Measurements from ENCODE around the gene MEOX1.
"Not testable (repeated sequence)": the region's sequence is repeated elsewhere in the genome, so short reads cannot be mapped to it uniquely, and the experiment has no call there.

The MEOX1 gene

DNA sequence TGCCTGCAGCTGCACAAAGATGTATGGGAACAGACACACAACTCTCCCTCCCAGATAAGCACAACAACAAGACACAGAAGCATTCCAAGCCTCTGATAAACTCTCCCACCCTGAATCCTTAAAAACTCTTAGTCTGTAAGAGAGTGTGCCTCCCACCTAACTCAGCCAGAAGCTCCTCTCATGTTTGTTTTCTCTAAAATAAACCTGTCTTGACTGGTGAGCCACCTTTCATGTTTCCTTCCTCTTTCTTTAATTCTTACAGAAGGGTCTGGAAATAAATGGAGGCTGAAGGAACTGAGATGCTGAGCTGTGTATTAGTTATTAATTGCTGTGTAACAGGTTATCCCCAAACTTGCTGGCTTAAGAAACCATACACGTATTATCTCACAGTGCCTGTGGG, 57.2 kb downstream of the MEOX1 start:
- TF ChIP-seq, protein P1, sequence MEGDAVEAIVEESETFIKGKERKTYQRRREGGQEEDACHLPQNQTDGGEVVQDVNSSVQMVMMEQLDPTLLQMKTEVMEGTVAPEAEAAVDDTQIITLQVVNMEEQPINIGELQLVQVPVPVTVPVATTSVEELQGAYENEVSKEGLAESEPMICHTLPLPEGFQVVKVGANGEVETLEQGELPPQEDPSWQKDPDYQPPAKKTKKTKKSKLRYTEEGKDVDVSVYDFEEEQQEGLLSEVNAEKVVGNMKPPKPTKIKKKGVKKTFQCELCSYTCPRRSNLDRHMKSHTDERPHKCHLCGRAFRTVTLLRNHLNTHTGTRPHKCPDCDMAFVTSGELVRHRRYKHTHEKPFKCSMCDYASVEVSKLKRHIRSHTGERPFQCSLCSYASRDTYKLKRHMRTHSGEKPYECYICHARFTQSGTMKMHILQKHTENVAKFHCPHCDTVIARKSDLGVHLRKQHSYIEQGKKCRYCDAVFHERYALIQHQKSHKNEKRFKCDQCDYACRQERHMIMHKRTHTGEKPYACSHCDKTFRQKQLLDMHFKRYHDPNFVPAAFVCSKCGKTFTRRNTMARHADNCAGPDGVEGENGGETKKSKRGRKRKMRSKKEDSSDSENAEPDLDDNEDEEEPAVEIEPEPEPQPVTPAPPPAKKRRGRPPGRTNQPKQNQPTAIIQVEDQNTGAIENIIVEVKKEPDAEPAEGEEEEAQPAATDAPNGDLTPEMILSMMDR (conservative IDR thresholded peaks at IDR 0.05), result no peak
- no peak overlapping the region for H3K27ac ChIP-seq

DNA sequence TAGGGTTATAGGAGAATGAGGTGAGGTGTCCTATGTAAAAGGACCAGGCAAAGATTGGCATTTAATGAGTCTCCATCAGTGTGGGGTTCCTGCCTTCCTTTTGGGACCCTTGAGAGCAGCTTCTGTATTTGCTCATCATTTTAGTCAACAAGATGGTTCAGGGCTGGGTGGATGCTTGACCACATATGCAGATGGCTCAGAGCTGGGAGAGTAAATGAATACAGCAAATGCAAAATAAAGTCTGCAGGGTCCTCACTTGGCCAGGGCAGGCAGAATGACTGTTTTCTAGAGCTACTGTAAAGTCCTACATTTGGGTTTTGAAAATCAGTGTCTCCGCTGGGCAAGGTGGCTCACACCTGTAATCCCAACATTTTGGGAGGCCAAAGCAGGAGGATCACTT, 58.4 kb downstream of the MEOX1 start:
- TF ChIP-seq, protein P1 (conservative IDR thresholded peaks at IDR 0.05), result no peak
- no peak overlapping the region for H3K27ac ChIP-seq

DNA sequence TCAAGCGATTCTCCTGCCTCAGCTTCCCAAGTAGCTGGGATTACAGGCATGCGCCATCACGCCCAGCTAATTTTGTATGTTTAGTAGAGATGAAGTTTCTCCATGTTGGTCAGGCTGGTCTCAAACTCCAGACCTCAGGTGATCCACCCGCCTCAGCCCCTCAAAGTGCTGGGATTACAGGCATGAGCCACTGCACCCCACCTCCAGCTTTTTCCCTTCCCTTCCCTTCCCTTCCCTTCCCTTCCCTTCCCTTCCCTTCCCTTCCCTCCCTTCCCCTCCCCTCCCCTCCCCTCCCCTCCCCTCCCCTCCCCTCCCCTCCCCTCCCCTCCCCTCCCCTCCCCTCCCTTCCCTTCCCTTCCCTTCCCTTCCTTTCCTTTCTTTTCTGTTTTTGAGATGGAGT, 59.2 kb downstream of the MEOX1 start:
- not testable (repeated sequence) for H3K27ac ChIP-seq

DNA sequence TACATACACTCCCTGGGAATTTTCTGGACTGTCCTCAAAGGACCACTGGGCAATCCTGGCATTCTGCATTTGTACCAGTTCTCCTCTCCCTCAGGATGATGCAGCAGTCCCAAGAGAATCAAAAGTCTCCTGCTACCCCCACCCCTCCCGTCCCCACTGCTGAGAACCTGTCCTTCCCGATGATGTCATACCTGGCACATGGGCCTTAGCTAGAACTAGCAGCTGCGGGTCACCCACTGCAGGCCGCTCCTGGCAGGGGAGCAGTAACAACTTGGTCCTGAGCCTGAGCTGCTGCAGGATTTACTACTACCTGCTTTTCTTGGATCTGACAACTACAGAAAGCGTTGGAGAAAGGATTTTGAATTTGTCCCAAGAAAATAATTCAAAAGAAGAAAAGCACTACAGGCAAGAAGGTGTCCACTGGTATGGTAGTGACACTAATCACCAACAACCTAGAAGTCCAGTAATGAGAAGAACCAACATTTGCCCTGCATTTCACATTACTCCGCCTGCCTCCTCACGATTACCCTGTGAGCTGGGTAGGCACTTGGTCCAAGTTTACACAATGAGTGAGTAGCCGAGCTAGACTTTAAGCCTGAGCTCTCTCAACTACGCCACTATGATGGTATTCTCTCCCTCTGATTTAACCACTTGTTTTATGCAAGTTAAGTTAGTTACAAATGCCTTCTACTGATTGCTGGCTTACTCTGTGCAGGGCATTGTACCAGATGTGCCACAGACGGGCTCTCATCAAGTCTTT, 60.3 kb downstream of the MEOX1 start:
- no peak overlapping the region for H3K27ac ChIP-seq
- TF ChIP-seq, protein P1 (conservative IDR thresholded peaks at IDR 0.05), result no peak

DNA sequence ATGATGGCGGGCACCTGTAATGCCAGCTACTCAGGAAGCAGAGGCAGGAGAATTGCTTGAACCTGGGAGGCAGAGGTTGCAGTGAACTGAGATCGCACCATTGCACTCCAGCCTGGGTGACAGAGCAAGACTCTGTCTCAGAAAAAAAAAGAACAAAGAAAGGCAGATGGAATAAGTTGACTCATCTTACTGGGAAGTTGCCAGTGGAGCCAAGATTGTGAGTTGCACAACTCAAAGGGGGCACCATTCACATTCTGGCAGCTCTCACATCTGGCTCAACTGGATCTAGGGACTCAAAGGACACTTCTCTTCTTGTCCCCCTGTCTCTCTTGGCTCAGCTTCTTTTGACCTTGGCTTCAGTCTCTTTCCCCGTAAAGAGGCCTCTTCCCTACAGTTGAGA, 61.9 kb downstream of the MEOX1 start:
- TF ChIP-seq, protein P1 (conservative IDR thresholded peaks at IDR 0.05), result no peak
- H3K27ac ChIP-seq, result no peak overlapping the region

DNA sequence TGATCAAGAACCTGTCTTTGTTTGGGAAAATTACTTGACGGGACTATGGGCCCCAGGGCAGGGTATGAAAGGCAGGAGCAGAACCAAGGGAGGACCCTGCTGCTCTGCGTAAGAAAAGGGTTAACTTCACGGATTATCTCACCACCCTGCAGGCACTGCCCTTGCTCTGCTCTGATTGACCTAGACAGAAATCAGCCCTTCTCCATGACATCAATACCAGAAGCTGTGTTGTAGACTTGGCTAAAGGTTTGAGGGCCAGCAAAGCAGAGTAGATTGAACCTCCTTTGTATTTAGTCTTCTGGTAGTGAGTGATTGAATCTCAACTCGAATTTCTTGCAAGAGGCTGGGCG, 62.7 kb downstream of the MEOX1 start:
- TF ChIP-seq, protein P1 (conservative IDR thresholded peaks at IDR 0.05), result no peak
- H3K27ac ChIP-seq, result no peak overlapping the region

DNA sequence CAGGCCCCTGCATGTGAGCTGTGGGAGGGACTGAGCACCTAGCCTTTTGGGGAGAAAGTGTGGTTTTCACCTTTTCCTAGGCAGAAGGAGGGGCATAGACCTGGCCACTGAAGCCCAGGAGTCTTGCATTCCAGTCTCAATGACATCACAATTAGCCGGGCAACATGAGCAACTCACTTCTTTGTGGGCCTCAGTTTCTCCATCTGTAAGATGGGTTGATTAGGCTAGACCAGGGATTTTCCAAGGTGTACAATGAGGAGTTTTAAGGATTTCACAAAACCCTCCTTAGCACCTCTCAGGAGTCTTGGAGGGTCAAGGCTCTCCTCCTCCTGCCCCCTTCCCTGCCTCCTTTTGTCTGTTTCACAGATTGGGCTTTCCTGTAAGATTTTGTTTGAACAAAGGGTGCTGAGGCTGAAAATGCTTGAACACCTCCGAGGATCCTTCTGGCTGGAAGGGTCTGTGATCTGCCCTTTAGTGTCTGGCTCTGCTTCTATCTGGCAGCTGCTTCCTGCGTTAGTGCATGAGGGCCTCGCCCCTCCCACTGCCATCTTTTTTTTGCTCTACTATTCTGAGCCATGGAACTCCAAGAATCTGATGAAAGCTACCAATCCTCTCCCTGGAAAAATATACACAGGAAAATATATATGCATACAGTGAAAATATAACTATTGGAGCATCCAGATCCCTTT, 63.2 kb downstream of the MEOX1 start:
- TF ChIP-seq, protein P1 (conservative IDR thresholded peaks at IDR 0.05), result no peak
- H3K27ac ChIP-seq, result no peak overlapping the region

All from VCaP (cell line).